SW 1271 (cell line): ENCODE results near the gene DYRK1A.

ENCODE experiments used
- DNase-seq, 2 experiments: peaks; one replicate each; lab custom pipeline; 2025; lab: John Stamatoyannopoulos, UW

Gene DYRK1A

DNA sequence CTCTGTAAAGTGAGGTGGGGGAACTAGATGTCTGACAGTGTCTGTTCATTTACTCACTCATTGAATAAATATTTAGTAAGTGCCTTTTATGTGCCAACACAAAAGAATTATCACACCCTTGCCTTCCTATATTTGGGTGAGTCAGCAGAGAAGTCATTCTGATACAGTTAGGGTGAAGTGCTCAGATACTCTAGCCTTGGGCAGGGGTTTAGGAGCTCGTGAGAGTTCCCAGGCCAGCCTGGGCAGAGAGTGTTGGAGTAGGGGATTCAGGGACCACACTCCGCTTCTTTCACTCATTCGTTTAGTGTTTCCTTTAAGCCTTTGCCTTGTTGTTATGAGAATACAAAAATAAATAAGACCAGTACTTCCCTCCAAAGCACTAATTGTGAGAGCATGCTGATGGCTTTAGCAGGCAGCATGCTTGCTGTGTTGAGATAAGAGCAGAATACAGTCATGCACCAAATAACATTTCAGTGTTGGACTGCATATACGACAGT lies 83.9 kb downstream of the DYRK1A start:
- DNase-seq = no peak

DNA sequence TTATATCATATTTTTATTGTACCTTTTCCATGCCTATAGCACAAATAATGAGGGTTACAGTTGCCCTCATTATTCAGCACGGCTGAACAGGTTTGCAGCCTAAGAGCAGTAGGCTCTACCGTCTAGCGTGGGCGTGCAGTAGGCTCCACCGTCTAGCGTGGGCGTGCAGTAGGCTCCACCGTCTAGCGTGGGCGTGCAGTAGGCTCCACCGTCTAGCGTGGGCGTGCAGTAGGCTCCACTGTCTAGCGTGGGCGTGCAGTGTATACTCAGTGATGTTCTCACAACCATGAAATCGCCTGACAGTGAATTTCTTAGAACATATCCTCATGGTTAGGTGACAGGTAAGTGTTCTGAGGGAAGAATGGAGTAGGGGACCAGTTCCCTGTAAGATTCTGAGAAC lies 84.9 kb downstream of the DYRK1A start:
- DNase-seq = no peak

DNA sequence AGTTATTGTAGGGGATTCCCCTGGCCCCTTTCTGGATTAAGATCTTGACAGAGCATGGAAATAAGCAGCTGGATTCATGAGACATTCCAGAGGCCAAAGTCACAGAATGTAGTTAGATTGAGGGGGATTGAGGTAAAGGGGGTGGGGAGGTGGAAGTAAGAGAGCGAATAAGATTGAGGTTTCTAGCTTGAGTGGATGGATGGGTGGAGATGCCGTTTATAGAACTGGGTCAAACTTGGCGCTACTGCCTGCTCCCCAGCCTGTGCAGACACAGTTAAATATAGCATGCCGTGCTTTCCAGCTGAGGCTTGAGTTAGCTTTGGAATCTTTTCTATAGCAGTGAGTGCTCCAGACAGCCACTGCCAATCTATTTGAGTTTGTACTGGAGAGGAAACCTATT lies 85.7 kb downstream of the DYRK1A start:
- no peak for DNase-seq

DNA sequence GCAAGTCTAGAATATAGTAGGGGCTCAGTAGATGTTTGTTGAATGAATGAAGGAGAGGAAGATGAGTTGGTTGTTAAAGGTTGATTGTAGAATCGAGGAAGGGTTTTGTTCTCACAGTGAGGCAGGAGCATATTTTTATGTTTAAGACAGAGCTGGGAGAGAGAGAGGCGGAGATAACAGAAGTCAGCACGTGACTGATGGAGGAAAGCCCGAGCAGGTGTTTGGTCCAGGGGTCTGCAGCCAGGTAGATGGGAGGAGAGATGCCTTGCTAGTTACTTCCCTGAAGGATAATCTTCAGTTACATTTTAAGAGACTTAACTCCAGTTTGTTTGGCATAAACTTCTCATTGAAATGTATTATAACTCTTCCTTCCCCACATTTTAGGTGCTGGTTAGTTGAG lies 86.8 kb downstream of the DYRK1A start:
- no peak for DNase-seq

DNA sequence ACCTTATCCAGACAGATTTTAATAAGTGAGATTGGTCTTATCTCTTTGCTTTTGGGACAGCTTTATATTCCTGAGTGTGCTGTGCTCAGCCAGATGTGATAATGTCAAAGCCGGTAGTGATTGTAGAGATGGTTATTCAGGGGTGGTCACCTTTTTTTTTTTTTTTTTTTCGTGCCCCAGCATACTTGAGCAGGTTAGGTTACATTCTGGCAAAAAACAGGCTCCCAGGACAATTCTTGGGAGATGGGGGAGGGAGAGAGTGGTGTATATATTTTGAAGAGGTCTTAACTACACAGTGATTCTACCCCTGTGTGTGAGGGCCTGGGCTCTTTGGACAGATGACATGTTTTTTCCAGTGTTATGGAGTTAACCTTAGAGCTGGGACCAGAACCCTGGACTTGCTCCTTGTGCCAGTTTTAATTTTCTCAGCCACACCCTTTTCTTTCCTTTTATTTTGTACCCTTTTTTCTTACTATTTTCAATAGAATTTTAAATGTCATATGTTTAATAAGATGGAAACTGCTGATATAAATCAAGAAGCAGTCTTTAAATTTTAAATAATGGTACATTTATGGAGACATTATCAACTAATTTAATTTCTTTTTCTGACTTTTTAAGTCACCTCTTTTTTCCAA lies 88.4 kb downstream of the DYRK1A start:
- no peak for DNase-seq

DNA sequence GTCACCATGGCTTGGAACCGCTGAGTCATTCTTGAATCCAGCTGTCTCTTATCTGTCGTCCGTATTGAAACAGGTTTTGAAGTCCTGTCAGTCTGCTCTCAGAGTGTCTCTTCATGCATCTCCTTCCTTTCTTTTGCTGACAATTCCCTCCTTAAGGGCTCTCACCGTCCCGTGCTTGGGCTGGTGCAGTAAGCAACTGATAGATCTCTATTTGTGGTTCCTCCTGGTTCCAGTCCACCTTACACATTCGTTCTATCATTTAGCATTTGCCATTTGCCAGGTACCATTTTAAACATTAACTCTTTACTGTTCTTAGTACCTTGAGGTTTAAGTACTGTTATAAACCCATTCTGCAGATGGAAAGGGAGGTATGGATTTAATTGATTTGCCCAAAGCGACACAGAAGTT lies 88.9 kb downstream of the DYRK1A start:
- DNase-seq = no peak

DNA sequence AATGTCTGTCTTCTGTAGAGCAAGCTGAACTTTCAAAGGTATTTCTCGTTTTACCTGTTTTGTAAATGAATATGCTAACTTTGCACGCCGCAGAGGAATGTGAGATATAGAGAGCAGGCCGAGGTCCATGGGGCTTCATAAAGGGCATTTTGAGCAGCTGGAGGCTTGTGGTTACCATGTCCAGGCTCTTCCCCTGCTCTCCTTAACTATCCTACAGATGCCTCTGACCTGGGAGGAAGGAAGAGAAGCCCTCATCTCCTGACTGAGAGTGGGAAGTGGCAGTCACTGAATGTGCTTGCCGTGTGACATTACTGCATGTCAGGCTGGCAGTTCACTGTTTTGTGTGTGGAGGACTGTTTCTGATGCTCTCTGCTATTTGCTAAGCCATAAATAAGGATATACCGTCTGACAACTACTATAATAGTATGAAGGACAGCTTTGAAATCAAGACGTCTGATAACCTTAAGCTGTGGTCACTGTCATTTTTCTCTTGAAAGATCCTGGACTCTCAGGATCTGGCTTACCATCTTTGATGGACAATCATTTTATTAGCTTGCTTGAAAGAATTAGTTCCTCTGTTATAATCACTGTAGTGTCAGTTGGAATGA lies 92.2 kb downstream of the DYRK1A start:
- no peak for DNase-seq

DNA sequence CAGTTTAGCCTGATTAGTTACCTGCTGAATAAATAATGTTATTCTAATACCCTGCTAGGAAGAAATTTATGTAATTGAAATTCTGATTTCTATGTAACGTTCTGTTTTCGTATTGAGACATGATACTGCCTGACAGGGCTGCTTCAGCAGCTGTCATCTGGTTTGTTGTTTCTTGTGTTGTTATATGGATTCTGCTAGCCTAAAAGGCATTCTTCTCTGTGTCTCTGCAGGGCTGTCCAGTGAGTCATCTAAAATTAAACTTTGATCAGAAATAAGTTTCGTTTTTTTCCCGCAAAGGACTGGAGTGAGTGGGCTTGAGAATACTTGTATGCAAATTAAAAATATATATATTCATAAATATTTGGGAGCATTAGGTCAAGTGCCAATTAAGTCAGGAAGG lies 93.0 kb downstream of the DYRK1A start:
- DNase-seq = no peak

DNA sequence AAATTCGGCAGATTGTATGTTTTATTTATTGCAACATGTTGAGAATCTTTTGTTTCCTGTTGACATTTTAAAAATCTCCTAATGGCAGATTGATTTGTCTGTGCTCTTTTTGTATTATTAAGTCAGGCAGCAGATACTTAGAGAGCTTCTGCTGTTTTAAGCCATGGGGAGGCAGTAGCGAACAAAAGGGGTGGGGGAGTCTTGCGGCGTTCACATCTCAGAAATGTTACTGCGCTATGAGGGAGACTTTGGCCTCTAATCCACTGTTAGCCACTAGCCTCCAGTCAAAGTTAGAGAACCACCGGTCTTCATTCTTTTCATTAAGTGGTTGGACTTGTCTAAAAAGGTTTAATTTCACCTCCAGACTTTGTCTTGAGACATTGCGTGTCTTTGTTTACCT lies 93.6 kb downstream of the DYRK1A start:
- no peak for DNase-seq

DNA sequence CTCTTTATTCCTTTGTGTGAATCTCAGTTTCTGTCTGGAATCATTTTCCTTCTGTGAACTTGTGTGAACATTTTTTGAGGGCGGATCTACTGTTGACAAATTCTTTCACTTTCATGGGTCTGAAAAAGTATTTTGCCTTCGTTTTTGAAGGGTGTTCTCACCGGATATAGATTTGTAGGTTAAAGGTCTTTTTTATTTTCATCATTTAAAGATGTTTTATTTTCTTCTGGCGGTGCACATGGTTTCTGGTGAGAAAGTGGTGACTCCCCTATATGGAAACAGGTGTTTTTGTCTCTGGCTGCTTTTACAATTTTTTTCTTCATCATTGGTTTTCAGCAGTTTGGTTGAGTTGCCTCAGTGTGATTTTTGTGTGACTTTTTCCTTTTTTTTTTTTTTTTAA lies 94.9 kb downstream of the DYRK1A start:
- DNase-seq = no peak

DNA sequence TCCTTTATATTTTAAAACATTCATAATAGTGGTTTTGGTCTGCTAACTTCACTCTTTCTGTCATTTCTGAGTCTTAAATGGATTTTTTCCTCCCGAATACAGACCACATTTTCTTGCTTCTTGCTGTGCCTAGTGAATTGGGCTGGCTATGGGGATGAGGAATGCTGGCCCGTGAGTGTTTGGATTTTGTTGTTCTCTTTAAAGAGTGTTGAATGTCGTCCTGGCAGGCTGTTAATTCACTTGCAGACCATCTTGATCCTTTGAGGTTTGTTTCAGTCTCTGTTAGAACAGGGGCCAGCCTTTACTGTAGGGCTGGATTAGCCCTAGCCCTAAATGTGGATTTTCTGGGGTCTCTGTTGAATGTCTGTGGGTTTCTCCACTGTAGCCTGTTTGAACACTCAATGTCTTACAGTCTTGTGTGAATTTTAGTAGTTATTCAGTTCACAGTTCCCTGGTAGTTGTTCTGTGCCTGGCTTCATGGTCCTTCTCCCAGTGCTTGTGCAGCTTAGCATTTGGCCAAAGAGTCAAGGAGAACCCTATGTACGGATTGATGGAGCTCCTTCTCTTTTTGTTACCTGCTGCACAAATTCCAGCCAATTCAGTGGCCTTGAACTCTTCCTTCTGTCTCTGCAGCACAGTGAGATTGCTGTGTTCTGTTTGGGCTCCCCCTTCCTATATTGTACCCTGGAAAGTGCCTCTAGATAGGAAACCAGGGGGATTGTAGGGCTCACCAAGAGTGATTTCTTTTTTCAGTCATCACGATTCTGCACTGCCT lies 95.7 kb downstream of the DYRK1A start:
- no peak for DNase-seq

DNA sequence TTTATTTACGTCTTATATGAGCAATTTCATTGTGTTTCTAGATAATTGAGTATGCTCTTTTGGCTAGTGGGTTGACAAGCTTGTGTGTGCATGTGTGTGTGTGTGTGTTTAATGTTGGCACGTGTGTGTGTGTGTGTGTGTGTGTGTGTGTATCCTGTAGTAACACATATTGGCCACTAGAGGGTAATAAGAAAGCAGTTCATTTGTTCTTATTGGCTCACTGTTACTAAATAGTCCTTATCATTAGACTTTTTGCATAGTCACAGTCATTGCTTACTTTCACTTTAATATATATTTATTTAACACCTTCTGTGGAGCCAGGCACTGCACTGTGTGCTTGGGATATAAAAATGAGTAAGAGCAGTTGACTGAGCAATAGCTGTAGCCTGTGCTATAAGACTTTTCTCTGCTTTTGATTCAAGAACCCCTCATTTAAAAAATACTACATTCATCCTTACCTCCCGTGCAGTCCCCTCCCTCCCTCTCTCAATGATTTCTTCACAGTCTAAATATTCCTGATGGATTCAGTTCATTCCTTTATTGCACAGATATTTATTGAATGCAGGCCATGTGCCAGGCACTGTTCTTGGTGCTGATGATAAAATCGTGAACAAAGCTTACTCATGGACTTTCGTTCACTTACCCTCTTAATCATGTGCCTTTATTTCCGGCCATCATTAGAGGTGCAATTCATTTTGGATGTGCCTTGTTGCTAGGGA lies 96.7 kb downstream of the DYRK1A start:
- peak in 1 of 2 experiments; percentile 34 for DNase-seq

DNA sequence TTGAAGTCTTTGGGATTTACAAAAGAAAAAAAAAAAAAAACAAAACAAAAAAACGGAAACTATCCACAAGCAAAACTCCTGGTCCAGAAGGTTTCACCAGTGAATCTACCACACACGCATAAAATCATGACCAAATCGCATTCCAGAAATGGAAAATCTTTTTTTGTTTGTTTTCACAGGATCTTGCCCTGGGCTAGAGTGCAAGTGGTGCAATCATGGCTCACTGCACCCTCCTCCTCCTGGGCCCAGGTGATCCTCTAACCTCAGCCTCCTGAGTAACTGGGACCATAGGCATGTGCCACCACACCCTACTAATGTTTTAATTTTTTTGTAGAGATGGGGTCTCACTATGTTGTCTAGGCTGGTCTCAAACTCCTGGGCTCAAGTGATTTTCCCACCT lies 100.5 kb downstream of the DYRK1A start:
- no peak for DNase-seq

DNA sequence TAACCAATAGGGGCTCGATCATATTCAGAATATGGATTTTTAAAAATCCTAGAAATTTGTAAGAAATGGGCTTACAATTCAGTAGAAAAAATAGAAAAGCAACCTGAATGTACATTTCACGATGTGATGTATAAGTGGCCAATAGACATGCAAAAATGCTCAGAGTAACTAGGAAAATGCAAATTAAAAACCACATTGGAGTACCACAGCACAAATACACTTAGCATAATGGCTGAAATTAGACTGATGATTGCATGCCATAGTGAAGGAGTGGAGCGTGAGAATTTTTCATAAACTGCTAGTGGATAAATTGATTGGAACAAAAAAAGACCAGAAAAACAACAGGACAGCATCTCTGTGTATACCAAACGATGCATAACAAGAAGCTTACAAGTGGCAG lies 102.3 kb downstream of the DYRK1A start:
- DNase-seq = no peak

DNA sequence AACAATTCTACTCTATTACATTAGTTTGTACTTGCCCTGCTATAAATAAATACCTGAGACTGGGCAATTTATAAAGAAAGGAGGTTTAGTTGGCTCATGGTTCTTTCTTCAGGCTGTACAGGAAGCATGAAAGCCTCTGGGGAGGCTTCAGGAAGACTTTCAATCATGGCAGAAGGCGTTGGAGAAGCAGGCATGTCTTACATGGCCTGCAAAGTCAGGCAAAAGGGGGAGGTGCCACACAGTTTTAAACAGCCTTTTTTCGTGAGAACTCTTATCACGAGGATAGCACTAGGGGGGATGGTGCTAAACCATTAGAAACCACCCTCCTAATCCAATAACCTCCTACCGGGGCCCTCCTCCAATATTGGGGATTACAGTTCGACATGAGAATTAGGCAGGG lies 102.9 kb downstream of the DYRK1A start:
- DNase-seq = no peak

DNA sequence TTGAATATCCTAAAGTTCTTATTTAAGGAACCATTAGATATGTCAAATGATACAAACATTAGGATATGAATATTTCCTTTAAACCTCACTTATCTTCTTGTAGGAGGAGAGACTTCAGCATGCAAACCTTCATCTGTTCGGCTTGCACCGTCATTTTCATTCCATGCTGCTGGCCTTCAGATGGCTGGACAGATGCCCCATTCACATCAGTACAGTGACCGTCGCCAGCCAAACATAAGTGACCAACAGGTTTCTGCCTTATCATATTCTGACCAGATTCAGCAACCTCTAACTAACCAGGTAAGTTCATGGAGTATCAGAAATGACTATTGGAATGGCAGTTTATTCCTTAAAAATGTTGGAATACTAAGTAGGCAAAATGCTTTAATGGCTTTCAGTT lies 106.0 kb downstream of the DYRK1A start:
- DNase-seq = no peak

DNA sequence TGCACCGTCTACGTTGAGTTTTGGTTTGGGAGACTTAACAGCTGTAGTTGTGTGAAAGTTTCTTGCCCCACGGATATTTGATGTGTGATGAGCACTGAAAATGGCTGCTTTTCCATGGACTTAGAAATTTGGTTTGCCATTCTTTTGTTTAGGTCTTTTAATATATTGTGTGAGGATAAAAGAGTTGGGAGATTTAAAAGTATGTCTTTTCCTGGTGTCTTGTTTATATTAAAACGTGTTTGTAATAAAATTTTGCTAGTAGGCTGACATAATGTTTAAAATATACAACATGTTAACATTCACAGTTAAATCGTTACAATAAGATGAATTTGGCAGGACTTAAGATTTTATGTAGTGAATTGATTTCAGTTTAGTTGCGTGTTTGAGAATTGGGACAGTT lies 106.9 kb downstream of the DYRK1A start:
- no peak for DNase-seq

DNA sequence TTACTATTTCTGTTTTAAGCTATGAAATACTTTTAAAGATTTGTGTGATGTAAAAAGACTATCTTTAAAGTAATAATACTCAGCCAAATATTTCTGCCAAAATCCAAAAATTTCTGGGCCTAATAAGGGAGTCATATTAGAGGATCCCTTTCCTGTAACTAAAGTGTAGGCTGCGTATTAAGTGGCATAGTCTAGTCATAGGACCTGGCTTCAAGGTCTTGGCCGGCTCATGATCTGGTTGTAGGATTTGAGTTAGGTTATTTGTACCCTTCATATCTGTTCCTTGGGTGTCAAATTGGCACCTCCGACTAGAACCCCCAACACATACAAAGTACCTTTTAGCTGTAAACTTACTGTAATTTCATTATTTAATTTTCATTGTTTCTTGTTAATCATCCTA lies 107.8 kb downstream of the DYRK1A start:
- DNase-seq = no peak

DNA sequence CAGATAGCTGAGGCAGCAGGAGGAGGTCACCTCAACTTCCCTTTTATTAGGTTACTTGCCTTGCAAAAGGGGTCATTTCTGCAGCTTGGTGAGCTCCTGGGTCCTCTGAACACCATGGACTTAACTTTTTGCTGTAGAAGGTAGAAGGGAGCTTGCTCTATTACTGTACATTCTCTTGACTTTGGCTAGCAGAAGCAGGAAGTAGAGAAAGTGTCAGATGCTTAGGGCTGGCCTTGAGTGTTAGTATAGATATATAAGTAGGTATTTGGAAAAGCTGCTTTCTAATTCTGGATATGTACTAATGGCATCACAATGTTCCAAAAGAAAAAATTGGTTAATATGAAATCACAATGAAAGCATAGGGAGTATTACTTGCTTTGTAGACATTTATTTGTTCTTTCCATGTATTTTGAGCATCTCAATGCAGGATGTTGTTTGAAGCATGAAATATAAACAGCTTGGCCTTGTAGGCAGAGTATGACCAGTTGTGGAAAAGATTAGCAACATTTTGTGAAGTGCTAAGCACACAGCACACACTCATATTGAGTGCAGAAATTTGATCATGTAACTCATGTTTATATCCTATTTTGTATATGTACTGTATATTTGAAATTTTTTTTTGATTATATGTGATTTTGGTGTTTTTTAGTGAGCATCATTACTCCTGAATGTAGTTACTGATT lies 108.8 kb downstream of the DYRK1A start:
- DNase-seq = no peak

DNA sequence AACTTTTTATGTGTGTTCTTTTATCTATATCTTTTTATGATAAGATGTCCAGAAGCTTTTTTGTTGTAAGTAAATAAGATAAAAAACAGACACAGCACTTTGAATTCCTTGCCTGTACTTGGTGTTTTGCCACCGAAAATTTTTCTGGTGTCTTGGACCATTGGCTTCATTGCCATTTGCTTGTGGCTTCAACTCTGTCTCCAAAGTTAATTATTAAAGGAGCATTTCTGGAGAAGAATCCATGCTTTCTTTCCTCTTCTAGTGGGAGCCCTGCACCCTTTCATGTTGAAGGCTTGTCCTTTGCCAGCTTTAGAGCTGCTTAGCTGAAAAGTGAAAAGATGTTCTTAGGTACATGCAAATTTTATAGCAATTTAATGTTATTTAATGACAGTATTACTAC lies 112.2 kb downstream of the DYRK1A start:
- no peak for DNase-seq

DNA sequence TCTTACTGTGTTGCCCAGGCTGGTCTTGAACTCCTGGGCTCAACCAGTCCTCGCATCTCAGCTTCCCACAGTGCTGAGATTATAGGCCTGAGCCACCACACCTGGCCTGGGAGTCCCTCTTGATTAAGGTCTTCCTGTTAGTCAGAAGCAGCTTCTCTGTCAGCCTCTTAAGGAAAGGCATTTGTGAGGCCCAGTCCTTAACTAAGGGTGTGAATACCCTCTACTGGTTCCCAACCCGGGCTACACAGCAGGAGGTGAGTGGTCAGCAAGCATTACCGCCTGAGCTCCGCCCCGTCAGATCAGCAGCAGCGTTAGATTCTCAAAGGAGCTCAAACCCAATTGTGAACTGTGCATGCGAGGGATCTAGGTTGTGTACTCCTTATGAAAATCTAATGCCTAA lies 117.2 kb downstream of the DYRK1A start:
- DNase-seq = no peak
